Ishikawa (cell line): Measurements from ENCODE around the gene ABLIM2.

ENCODE experiments used
- TAF1 ChIP-seq: IDR thresholded peaks from 2 replicates; pipeline ENCODE4 v1.6.1; 2012; ENCODE audit warnings: low read depth, mild to moderate bottlenecking
- YY1 ChIP-seq: IDR thresholded peaks from 2 replicates; pipeline ENCODE4 v1.6.1; 2012; ENCODE audit warnings: low read depth

- TF ChIP-seq YY1 = no peak
- no peak for TF ChIP-seq TAF1
These were observed 128.9 kb downstream of the ABLIM2 start for GRCh38 chr4:8029689-8030088.
